Endometrial microvascular endothelial cells (primary cell): ENCODE measurements around the gene PCNX4. TPM values are rescaled to one million over a fixed set of nuclear protein-coding genes. Genes with fewer than 3 reads are reported as not detected.

Experiments used
- in situ Hi-C: cut with HindIII; loops from 2 replicates; pipeline ENCODE4 v1.10.0; 2017; ENCODE audit warnings: low sequenced_read_pairs, low pct_unique_long_range_greater_than_20kb; ENCODE audit errors: inconsistent ontology term
- total RNA-seq: library from RNA; depleted of rRNA; stranded (reverse); fragments of >200 nt; gene quantifications from one replicate; pipeline ENCODE4 v1.2.3, GENCODE V29; 2015; ENCODE audit errors: inconsistent ontology term

Gene PCNX4
- total RNA-seq, 1 donor from 2014 or later: 57.3 TPM

GRCh38 chr14:60196291-60196690 is 104.6 kb downstream of the PCNX4 start:
- in situ Hi-C loops: no loop called here

- in situ Hi-C loops: no loop called here
Measured at GRCh38 chr14:60197629-60198303, 106.0 kb downstream of the PCNX4 start.

GRCh38 chr14:60199321-60199720 is 107.6 kb downstream of the PCNX4 start:
- in situ Hi-C loops: no loop called here

- in situ Hi-C loops: no loop called here
Measured at GRCh38 chr14:60204104-60204842, 112.5 kb downstream of the PCNX4 start.

GRCh38 chr14:60204843-60205774 is 113.4 kb downstream of the PCNX4 start:
- in situ Hi-C loops: no loop called here

GRCh38 chr14:60206249-60206670 is 114.5 kb downstream of the PCNX4 start:
- in situ Hi-C loops: no loop called here

- in situ Hi-C loops: no loop called here
Measured at GRCh38 chr14:60206837-60207533, 115.3 kb downstream of the PCNX4 start.

GRCh38 chr14:60210703-60211102 is 119.0 kb downstream of the PCNX4 start:
- in situ Hi-C loops: no loop called here

- in situ Hi-C loops: no loop called here
Measured at GRCh38 chr14:60211153-60211552, 119.4 kb downstream of the PCNX4 start.

- in situ Hi-C loops: no loop called here
Measured at GRCh38 chr14:60212503-60213371, 121.0 kb downstream of the PCNX4 start.

- in situ Hi-C loops: no loop called here
Measured at GRCh38 chr14:60214003-60214402, 122.3 kb downstream of the PCNX4 start.

GRCh38 chr14:60214415-60215126 is 122.8 kb downstream of the PCNX4 start:
- in situ Hi-C loops: no loop called here

- in situ Hi-C loops: no loop called here
Measured at GRCh38 chr14:60215127-60215444, 123.4 kb downstream of the PCNX4 start.

- in situ Hi-C loops: no loop called here
Measured at GRCh38 chr14:60215520-60216420, 124.0 kb downstream of the PCNX4 start.

GRCh38 chr14:60217713-60218112 is 126.0 kb downstream of the PCNX4 start:
- in situ Hi-C loops: no loop called here
